ENCODE measurements around the gene TCEAL2. TPM values are rescaled to one million over a fixed set of nuclear protein-coding genes. Genes with fewer than 3 reads are reported as not detected.

TCEAL2 gene
- total RNA-seq, 1 experiment from 2014 or later: not detected

- CTCF ChIA-PET: no interaction called here
- Histone ChIP-seq H3K27me3 (ENCODE audit: insufficient read depth, low read depth) (no peaks in the 10 kb centered on the region), H3K27ac (no peak overlapping the region), H3K9me3 (ENCODE audit: insufficient read depth, low read depth) (no peaks in the 10 kb centered on the region), H3K79me2 (ENCODE audit: low read depth) (no peaks in the 10 kb centered on the region), H2AFZ (no peak overlapping the region), H3K4me2 (no peak overlapping the region), H3K4me1 (replicated peaks; ENCODE audit: insufficient read depth) (no peaks in the 10 kb centered on the region), H3F3A (ENCODE audit: insufficient read depth, low read depth) (no peaks in the 10 kb centered on the region), H3K9me2 (ENCODE audit: insufficient read depth) (no peaks in the 10 kb centered on the region), H4K20me1 (ENCODE audit: insufficient read depth) (no peaks in the 10 kb centered on the region), H3K4me3 (no peak overlapping the region), H3K36me3 (ENCODE audit: low read depth) (no peaks in the 10 kb centered on the region)
- BruUV-seq (replicated peaks): no TSS peak
- intact Hi-C loops (cut with micrococcal nuclease; ENCODE audit: unreplicated experiment): no loop called here
- POLR2A ChIA-PET (ENCODE audit: unreplicated experiment): no interaction called here
- DNase-seq: no peak
- TF ChIP-seq CTCF (conservative IDR thresholded peaks at IDR 0.05) (peak; percentile 22; the same call in 1 of the 2 replicates), EZH2 (IDR thresholded peaks at IDR 0.05; ENCODE audit: low read depth) (no peak)
Measured at GRCh38 chrX:102154218-102154860, 28.9 kb downstream of the TCEAL2 start.

- no peaks in the 10 kb centered on the region for H3K27me3 ChIP-seq (ENCODE audit: insufficient read depth, low read depth)
- H3K4me3 ChIP-seq: no peak overlapping the region
- H4K20me1 ChIP-seq (ENCODE audit: insufficient read depth): no peaks in the 10 kb centered on the region
- H3K36me3 ChIP-seq (ENCODE audit: low read depth): no peaks in the 10 kb centered on the region
- no peaks in the 10 kb centered on the region for H3K79me2 ChIP-seq (ENCODE audit: low read depth)
- CTCF ChIA-PET: no interaction called here
- no peak for DNase-seq
- no peaks in the 10 kb centered on the region for H3K9me3 ChIP-seq (ENCODE audit: insufficient read depth, low read depth)
- H2AFZ ChIP-seq: no peak overlapping the region
- no peaks in the 10 kb centered on the region for H3K9me2 ChIP-seq (ENCODE audit: insufficient read depth)
- TF ChIP-seq CTCF (conservative IDR thresholded peaks at IDR 0.05) (no peak), EZH2 (IDR thresholded peaks at IDR 0.05; ENCODE audit: low read depth) (no peak)
- H3F3A ChIP-seq (ENCODE audit: insufficient read depth, low read depth): no peaks in the 10 kb centered on the region
- no TSS peak for BruUV-seq (replicated peaks)
- intact Hi-C loops (cut with micrococcal nuclease; ENCODE audit: unreplicated experiment): no loop called here
- no peak overlapping the region for H3K27ac ChIP-seq
- POLR2A ChIA-PET (ENCODE audit: unreplicated experiment): no interaction called here
- H3K4me2 ChIP-seq: no peak overlapping the region
- no peaks in the 10 kb centered on the region for H3K4me1 ChIP-seq (replicated peaks; ENCODE audit: insufficient read depth)
Measured at GRCh38 chrX:102154900-102155805, 29.7 kb downstream of the TCEAL2 start.

GRCh38 chrX:102155806-102156179, 30.3 kb downstream of the TCEAL2 start, which contains the start of gene BEX5:
TSS of gene BEX5 (minus strand) at chrX:102155977. CDS start at chrX:102154265, 1,712 bp downstream.
- Histone ChIP-seq H3K4me2 (no peak within 1 kb of the TSS), H3F3A (ENCODE audit: insufficient read depth, low read depth) (no peaks in the 10 kb centered on the region), H3K4me1 (replicated peaks; ENCODE audit: insufficient read depth) (no peaks in the 10 kb centered on the region), H3K27me3 (ENCODE audit: insufficient read depth, low read depth) (no peaks in the 10 kb centered on the region), H4K20me1 (ENCODE audit: insufficient read depth) (no peaks in the 10 kb centered on the region), H3K27ac (no peak within 1 kb of the TSS), H3K4me3 (no peak within 1 kb of the TSS), H3K9me3 (ENCODE audit: insufficient read depth, low read depth) (no peaks in the 10 kb centered on the region), H3K79me2 (ENCODE audit: low read depth) (no peaks in the 10 kb centered on the region), H3K36me3 (ENCODE audit: low read depth) (no peaks in the 10 kb centered on the region), H3K9me2 (ENCODE audit: insufficient read depth) (no peaks in the 10 kb centered on the region), H2AFZ (no peak within 1 kb of the TSS)
- intact Hi-C loops (cut with micrococcal nuclease; ENCODE audit: unreplicated experiment): no loop called here
- no TSS peak for BruUV-seq (replicated peaks)
- ChIA-PET CTCF (no interaction called here), POLR2A (ENCODE audit: unreplicated experiment) (no interaction called here)
- DNase-seq: peak in 1 of 2 experiments; percentile 0
- no peak for TF ChIP-seq CTCF (conservative IDR thresholded peaks at IDR 0.05)
- no peak for TF ChIP-seq EZH2 (IDR thresholded peaks at IDR 0.05; ENCODE audit: low read depth)

Other genes with a start within 250 kb of the TCEAL2 start
- gene ZMAT1, start 193.7 kb upstream of the TCEAL2 start, total RNA-seq (2021): not detected in 2 replicates
- not detected in 2 replicates for gene TCEAL6, start 16.8 kb downstream of the TCEAL2 start, total RNA-seq (2021)
- gene BEX5, start 30.3 kb downstream of the TCEAL2 start, total RNA-seq (2021): not detected in 2 replicates
- gene TCP11X1, start 89.6 kb downstream of the TCEAL2 start, total RNA-seq (2021): not detected in 2 replicates
- gene NXF2, start 121.5 kb downstream of the TCEAL2 start, total RNA-seq (2021): not detected in 2 replicates

All from PC-9 (cell line).